GM19452 (cell line): ENCODE results near the gene PCDHGA11.
"Not testable (repeated sequence)": the region's sequence is repeated elsewhere in the genome, so short reads cannot be mapped to it uniquely, and the experiment has no call there.

Experiments
- ATAC-seq: cut with Tn5 transposase; IDR thresholded peaks from one replicate; pipeline ENCODE4 v1.9.1; 2021; ENCODE audit not compliant: unreplicated experiment

PCDHGA11 gene

GRCh38 chr5:141398608-141399007 is 22.2 kb upstream of the PCDHGA11 start:
- ATAC-seq: no peak

- no peak for ATAC-seq
These were observed 21.1 kb upstream of the PCDHGA11 start for GRCh38 chr5:141399555-141400258.

GRCh38 chr5:141402553-141403243 is 18.2 kb upstream of the PCDHGA11 start, which contains the start of gene PCDHGA9:
TSS of gene PCDHGA9 (plus strand) at chr5:141402778. CDS start at chr5:141402953, 175 bp downstream.
- no peak for ATAC-seq

GRCh38 chr5:141403387-141403786 is 17.5 kb upstream of the PCDHGA11 start:
- no peak for ATAC-seq

- ATAC-seq: peak; percentile 86
These were observed 12.9 kb upstream of the PCDHGA11 start, which contains the start of gene PCDHGB6 for GRCh38 chr5:141407790-141408505. TSS of gene PCDHGB6 (plus strand) at chr5:141408021. CDS start at chr5:141408203, 182 bp downstream.

- no peak for ATAC-seq
These were observed 11.1 kb upstream of the PCDHGA11 start for GRCh38 chr5:141409598-141410306.

GRCh38 chr5:141411575-141411974 is 9.3 kb upstream of the PCDHGA11 start:
- no peak for ATAC-seq

- peak; percentile 54 for ATAC-seq
These were observed 7.9 kb upstream of the PCDHGA11 start, which contains the start of gene PCDHGA10 for GRCh38 chr5:141412854-141413539. TSS of gene PCDHGA10 (plus strand) at chr5:141412987. CDS start at chr5:141413176, 189 bp downstream.

GRCh38 chr5:141413540-141414069 is 7.2 kb upstream of the PCDHGA11 start:
- ATAC-seq: no peak

GRCh38 chr5:141414548-141415274 is 6.1 kb upstream of the PCDHGA11 start:
- not testable (repeated sequence) for ATAC-seq

- not testable (repeated sequence) for ATAC-seq
These were observed 5.6 kb upstream of the PCDHGA11 start for GRCh38 chr5:141415275-141415618.

GRCh38 chr5:141417494-141418172 is 3.2 kb upstream of the PCDHGA11 start, which contains the start of gene PCDHGB7:
TSS of gene PCDHGB7 (plus strand) at chr5:141417677. CDS start at chr5:141417860, 183 bp downstream.
- ATAC-seq: peak; percentile 82

- ATAC-seq: no peak
These were observed 1.6 kb upstream of the PCDHGA11 start for GRCh38 chr5:141419074-141419880.

- ATAC-seq: no peak
These were observed 621 bp downstream of the PCDHGA11 start for GRCh38 chr5:141421489-141421855.

GRCh38 chr5:141422742-141423291 is 2.0 kb downstream of the PCDHGA11 start:
- no peak for ATAC-seq

- no peak for ATAC-seq
These were observed 7.1 kb downstream of the PCDHGA11 start for GRCh38 chr5:141427783-141428426.
